ENCODE results near the gene DCTD. TPM values are rescaled to one million over a fixed set of nuclear protein-coding genes. Genes with fewer than 3 reads are reported as not detected.

DCTD gene
- total and polyA plus RNA-seq, 8 donors = 3.5 to 90.6 (median 59.9) TPM

DNA sequence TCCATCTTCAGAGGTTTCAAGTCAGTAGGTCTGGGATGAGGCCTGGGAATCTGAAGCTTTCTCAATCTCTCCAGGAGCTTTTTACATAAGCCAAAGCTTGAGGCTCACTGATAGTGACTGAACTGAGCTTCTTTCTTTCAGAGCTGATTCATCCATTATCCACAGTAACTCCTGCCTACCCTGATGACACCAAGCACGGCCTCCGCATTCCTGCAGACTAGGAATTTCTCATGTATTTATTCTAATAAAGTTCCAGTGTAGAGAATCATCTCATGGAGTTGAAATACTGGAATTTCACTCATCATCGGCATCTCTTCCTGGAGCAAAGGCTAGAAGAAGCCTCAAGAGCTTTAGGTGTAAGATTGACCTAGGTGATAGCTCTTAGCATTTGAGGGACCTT is 12.1 kb upstream of the DCTD start:
- H3K9me3 ChIP-seq = no peaks in the 10 kb centered on the region
- intact Hi-C loops (cut with DNase I; ENCODE audit: low total_unique reads) = no loop called here
- no peaks in the 10 kb centered on the region for H3K27me3 ChIP-seq
- no peaks in the 10 kb centered on the region for H3K36me3 ChIP-seq
- no peak for DNase-seq
- 67 to 83% (median 78%) methylated on average over 3 of the region's 3 CpGs for WGBS, 5 donors
- TF ChIP-seq, protein P1, sequence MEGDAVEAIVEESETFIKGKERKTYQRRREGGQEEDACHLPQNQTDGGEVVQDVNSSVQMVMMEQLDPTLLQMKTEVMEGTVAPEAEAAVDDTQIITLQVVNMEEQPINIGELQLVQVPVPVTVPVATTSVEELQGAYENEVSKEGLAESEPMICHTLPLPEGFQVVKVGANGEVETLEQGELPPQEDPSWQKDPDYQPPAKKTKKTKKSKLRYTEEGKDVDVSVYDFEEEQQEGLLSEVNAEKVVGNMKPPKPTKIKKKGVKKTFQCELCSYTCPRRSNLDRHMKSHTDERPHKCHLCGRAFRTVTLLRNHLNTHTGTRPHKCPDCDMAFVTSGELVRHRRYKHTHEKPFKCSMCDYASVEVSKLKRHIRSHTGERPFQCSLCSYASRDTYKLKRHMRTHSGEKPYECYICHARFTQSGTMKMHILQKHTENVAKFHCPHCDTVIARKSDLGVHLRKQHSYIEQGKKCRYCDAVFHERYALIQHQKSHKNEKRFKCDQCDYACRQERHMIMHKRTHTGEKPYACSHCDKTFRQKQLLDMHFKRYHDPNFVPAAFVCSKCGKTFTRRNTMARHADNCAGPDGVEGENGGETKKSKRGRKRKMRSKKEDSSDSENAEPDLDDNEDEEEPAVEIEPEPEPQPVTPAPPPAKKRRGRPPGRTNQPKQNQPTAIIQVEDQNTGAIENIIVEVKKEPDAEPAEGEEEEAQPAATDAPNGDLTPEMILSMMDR (IDR thresholded peaks at IDR 0.05) = no peak
- TF ChIP-seq EP300 (IDR thresholded peaks at IDR 0.05) (no peak), POLR2A (IDR thresholded peaks at IDR 0.05) (no peak), POLR2AphosphoS5 (IDR thresholded peaks at IDR 0.05) (no peak)
- no peak overlapping the region for H3K4me3 ChIP-seq
- H3K4me1 ChIP-seq = no peaks in the 10 kb centered on the region
- no peak overlapping the region for H3K27ac ChIP-seq

DNA sequence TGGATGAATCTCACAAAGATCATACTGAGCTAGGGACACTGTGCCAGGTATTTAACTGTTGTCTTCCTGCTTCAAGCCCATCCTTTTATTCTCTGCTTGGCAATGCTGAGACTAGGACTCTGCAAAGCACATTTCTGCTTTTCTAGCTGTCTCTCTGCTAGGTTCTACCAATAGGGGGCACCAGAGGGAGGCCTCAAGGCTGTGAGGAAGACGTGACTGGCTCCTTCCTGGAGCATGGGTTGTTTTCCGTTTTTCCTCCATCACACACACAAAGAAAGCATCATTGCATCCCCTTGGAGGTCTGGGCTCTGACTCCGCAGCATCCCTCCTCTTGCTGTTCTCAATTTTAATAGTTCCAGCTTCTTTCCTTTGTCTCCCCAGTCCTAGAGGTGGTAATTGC is 10.9 kb upstream of the DCTD start:
- Histone ChIP-seq H3K27ac (no peak overlapping the region), H3K9me3 (no peaks in the 10 kb centered on the region), H3K36me3 (no peaks in the 10 kb centered on the region), H3K27me3 (no peaks in the 10 kb centered on the region), H3K4me1 (peaks cover 0 to 10% (median 6%) of the 10 kb centered on the region in 4 donors), H3K4me3 (no peak overlapping the region)
- TF ChIP-seq POLR2A (IDR thresholded peaks at IDR 0.05) (no peak), POLR2AphosphoS5 (IDR thresholded peaks at IDR 0.05) (no peak), EP300 (IDR thresholded peaks at IDR 0.05) (no peak)
- TF ChIP-seq, protein P1 (IDR thresholded peaks at IDR 0.05) = no peak
- intact Hi-C loops (cut with DNase I; ENCODE audit: low total_unique reads) = no loop called here
- DNase-seq = no peak
- WGBS, 5 donors = 58 to 65% (median 62%) methylated on average over 3 of the region's 3 CpGs

GRCh38 chr4:182927505-182927904 is 10.3 kb upstream of the DCTD start:
- H3K36me3 ChIP-seq = no peaks in the 10 kb centered on the region
- 67 to 76% (median 73%) methylated on average over 3 of the region's 3 CpGs for WGBS, 5 donors
- no peak for TF ChIP-seq EP300 (IDR thresholded peaks at IDR 0.05)
- no peak for TF ChIP-seq POLR2AphosphoS5 (IDR thresholded peaks at IDR 0.05)
- TF ChIP-seq POLR2A (IDR thresholded peaks at IDR 0.05) = no peak
- TF ChIP-seq, protein P1 (IDR thresholded peaks at IDR 0.05) = no peak
- intact Hi-C loops (cut with DNase I; ENCODE audit: low total_unique reads) = no loop called here
- peaks cover 0 to 13% (median 9%) of the 10 kb centered on the region in 4 donors for H3K4me1 ChIP-seq
- H3K9me3 ChIP-seq = no peaks in the 10 kb centered on the region
- no peak for DNase-seq
- H3K4me3 ChIP-seq = no peak overlapping the region
- no peaks in the 10 kb centered on the region for H3K27me3 ChIP-seq
- H3K27ac ChIP-seq = no peak overlapping the region

DNA sequence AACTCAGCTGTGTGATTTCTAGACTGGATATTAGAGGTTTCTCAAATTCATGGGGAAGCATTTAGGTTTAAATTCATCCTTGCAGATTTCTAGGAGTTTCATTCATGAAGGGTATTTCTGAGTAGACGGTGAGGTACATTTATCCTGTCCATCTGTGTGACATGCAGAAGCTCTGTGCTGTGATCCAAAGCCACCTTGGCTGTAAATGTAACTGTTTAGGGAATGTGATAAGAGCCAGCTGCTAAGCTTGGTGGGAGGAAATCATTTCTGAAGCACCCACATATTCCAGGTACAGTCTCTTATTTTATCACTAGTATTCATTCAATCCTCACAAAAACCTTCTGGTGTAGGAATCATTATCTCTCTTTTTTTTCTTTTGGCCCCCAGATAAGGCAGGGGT is 8.7 kb upstream of the DCTD start:
- intact Hi-C loops (cut with DNase I; ENCODE audit: low total_unique reads) = no loop called here

More for the DNA sequence above, 8.7 kb upstream of the DCTD start:
- peaks cover 0 to 18% (median 10%) of the 10 kb centered on the region in 4 donors for H3K4me1 ChIP-seq
- no peaks in the 10 kb centered on the region for H3K27me3 ChIP-seq
- H3K4me3 ChIP-seq = no peak overlapping the region
- H3K9me3 ChIP-seq = no peaks in the 10 kb centered on the region
- no peaks in the 10 kb centered on the region for H3K36me3 ChIP-seq
- DNase-seq = no peak
- no peak overlapping the region for H3K27ac ChIP-seq
- WGBS, 5 donors = 78 to 89% (median 82%) methylated on average over 1 of the region's 1 CpG
- TF ChIP-seq, protein P1 (IDR thresholded peaks at IDR 0.05) = no peak
- no peak for TF ChIP-seq POLR2AphosphoS5 (IDR thresholded peaks at IDR 0.05)

All from stomach (tissue), 9 donors.